GM21723 (cell line): ENCODE measurements around the gene SRPK2.
"Not testable (repeated sequence)": the region's sequence is repeated elsewhere in the genome, so short reads cannot be mapped to it uniquely, and the experiment has no call there.

ENCODE experiments used
- ATAC-seq: cut with Tn5 transposase; IDR thresholded peaks from one replicate; pipeline ENCODE4 v1.9.1; 2021; ENCODE audit warnings: mild to moderate bottlenecking, moderate library complexity; ENCODE audit not compliant: unreplicated experiment

Gene SRPK2

DNA sequence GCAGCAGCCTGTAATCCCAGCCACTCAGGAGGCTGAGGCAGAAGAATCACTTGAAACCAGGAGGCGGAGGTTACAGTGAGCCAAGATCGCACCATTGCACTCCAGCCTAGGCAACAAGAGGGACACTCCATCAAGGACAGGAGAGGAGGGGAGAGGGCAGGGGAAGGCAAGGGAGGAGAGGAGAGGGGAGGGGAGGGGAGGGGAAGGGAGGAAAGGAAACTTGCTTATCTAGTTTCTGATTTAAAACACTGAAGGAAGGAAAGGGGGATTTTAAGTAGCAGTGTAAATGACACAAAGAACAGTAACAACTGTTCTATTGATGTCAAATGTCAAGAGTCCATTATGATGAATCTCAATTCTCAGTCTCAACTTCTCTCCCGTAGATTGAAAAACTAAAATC is 43.7 kb downstream of the SRPK2 start:
- ATAC-seq: no peak

DNA sequence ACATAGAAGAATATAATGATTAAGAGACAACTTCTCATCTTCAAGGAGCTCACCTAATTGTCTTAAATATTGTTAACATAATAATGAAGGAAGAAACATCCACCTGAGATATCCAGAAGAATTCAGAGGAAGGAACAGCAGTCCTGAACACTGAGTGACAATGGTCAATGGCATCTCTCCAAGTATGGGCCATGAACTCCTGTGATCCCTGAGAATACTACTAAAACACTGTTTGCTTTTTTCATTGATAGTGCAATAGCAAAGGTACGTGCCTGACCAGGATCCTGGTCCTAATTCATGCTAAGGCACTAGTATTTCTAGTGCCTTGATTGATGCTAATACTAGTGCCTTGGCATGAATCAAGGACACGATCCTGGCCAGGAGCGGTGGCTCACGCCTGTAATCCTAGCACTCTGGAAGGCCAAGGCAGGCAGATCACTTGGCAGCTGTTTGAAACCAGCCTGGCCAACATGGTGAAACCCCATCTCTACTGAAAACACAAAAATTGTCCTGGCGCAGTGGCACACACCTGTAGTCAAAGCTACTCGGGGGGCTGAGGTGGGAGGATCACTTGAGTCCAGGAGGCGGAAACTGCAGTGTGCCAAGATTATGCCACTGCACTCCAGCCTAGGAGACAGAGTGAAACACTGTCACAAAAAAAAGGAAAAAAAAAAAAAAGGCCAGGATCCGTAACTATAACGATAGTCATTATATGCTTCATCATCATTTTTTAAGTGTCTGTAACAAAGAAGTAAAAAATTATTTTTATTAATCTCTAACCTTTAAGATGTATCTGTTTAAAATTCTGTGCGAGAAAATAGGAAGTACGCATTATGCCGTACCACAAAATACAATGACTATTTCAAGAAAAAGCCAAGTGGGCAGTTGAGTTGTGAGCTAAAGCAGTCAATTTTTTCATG is 49.1 kb downstream of the SRPK2 start:
- ATAC-seq: no peak

DNA sequence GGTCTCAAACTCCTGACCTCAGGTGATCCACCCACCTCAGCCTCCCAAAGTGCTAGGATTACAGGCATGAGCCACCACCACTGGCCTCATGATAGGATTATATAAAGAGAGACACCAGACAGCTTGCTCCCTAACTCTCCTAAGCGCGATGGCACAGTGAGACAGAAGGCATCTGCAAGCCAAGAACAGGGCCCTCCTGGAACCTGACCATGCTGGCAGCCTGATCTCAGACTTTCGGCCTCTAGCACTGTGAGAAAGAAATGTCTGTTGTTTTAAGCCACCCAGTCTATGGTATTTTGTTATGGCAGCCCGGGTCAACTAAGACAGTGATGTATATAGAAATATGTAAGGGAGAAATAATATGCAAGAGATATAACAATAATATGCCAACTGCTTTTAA is 51.2 kb downstream of the SRPK2 start:
- ATAC-seq: no peak

DNA sequence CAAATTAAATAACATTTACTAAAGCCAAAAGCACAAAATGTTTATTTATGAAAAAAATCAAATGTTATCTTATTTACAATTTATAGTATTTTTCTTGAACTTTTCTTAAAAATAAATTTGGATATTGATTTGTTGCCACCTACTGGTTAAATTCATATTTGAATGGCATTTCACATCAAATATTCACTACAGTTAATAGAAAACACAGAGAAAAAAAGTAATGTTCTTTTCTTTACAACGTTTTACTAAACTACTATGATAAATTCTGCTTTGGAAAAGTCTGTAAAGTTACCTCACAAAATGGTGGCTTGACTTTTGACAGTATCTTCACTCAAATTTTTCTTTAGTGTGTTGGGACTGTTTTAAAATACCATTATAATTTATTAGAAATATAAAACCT is 52.7 kb downstream of the SRPK2 start:
- no peak for ATAC-seq

DNA sequence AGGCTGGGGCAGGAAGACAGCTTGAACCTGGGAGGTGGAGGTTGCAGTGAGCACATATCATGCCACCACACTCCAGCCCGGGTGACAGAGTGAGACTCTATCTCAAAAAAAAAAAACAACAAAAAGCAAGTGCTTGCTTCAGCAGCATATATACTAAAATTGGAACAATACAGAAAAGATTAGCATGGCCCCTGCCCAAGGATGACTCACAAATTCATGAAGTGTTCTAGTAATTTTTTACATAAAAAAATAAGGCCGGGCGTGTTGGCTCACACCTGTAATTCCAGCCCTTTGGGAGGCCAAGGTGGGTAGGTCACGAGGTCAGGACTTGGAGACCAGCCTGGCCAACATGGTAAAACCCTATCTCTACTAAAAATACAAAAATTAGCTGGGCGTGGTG is 56.1 kb downstream of the SRPK2 start:
- not testable (repeated sequence) for ATAC-seq

DNA sequence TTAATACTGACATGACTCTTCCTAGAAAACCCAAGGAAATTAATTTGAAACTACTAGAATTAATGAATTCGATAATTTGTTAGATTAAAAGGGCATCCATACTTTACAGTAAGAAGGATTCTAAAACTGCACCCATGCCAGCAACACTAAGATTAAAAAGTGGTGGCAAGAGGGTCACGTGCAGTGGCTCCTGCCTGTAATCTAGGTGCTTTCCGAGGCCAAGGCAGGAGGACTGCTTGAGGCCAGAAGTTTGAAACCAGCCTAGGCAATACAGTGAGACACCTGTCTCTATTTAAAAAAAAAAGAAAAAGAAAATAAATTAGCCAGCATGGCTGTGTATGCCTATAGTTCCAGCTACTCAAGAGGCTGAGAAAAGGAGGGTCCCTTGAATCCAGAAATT is 58.2 kb downstream of the SRPK2 start:
- ATAC-seq: no peak

DNA sequence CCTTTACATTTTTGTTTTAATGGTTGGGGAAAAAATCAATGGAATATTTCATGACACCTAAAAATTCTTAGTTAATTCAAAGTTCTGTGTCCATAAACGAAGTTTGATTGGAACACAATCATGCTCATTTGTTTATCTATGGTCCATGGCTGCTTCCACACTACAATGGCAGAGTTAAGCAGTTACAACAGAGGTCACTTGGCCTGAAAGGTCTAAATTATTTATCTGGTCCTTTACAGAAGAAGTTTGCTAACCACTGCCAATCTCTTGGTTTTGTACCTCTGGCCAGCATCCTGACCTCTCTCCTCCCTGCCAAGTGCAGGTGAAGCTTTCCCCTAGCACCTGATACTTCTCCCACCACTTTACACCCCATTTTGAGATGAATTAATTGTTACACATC is 61.5 kb downstream of the SRPK2 start:
- no peak for ATAC-seq

DNA sequence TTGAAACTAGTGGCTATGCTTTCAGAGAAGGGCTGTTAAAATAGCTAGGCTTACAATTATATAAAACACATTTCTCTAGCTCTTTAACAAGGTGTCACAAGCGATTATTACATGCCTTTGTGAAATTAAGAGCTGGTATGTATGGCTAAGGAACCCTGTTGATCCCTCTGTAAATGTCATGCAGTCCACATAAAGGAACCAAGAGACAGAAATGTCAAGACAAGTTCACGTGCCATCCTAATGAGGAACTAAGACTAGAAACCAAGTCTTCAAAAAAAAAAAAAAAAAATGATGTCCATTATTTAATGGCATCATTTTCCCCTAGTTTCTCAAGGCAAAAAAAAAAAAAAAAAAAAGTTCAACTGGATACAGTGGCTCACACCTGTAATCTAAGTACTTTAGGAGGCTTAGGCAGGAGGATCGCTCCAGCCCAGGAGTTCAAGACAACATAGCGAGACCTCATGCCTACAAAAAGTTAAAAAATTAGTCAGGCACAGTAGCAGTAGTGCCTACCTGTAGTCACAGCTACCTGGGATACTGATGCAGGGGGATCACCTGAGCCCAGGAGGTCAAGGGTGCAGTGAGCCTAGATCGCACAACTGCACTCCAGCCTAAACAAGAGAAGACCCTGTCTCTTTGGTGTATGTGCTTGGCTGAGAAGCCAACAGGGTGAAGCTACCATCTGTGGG is 63.4 kb downstream of the SRPK2 start:
- peak; percentile 85 for ATAC-seq

DNA sequence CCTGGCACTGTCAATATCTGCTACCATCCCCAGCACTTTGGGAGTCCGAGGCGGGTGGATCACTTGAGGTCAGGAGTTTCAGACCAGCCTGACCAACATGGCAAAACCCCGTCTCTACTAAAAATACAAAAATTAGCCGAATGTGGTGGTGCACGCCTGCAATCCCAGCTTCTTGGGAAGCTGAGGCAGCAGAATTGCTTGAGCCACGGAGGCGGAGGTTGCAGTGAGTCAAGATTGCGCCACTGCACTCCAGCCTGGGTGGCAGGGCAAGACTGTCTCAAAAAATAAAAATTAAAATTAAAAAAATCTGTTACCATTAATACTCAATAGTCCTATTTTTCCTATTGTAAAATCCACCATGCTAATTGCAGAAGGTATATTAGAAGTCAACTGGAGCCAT is 64.1 kb downstream of the SRPK2 start:
- ATAC-seq: not testable (repeated sequence)

DNA sequence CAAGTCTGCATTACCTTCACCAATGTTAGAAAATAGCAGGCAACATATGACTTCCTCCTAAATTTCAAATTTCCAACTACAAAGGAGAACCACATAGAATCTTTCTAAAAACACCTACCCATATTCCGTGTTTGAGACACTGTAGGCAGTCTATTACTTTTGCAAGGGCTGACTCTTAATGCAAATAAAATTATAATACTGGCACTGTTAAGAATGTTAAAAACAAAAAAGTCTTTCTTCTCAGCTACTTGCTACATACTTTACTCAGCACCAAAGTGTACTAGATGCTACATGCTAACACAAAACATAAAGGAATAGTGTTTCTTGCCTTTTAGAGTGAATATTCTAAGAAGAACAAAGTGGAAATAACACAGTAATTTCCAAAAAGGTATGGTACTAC is 65.4 kb downstream of the SRPK2 start:
- ATAC-seq: no peak

DNA sequence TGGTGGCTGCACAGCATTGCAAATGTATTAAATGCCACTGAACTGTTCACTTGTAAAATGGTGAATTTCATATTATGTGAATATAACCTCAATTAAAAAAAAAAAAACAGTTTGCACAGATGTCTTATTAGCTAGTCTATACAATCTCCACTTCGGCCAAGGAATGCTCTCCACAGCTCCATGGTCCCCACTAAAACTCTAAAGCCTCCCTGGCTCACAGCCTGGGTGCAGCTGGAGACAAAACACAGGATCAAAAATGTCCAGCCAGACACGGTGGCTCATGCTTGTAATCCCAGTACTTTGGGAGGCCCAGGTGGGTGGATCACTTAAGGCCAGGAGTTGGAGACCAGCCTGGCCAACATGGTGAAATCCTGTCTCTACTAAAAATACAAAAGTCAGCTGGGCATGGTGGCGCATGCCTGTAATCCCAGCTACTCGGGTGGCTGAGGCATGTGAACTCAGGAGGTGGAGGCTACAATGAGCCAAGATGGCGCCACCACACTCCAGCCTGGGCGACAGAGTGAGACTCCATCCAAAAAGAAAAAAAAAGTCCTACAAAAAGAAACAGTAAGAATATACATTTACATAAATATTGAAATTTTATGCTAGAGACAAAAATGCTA is 66.0 kb downstream of the SRPK2 start:
- ATAC-seq: no peak

DNA sequence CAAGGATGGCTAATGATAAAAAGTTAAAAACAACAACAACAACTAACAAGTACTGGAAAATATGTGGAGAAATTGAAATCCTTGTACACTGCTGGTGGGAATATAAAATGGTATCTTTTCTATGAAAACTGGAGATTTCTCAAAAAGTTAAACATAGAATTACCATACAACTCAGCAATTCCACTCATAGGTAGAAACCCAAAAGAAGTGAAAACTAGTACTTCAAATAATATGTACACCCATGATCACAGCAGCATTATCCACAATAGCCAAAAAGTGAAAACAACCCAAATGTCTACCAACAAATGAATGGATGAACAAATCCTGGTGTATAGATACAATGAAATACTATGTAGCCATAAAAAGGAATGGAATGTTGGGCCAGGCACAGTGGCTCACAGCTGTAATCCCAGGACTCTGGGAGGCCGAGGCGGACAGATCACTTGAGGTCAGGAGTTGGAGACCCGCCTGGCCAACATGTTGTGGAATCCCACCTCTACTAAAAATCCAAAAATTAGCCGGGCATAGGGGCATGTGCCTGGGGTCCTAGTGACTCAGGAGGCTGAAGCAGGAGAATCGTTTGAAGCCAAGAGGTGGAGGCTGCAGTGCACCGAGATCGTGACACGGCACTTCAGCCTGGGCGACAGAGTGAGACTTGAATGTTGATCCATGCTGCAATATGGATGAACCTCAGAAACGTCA is 66.8 kb downstream of the SRPK2 start:
- no peak for ATAC-seq

DNA sequence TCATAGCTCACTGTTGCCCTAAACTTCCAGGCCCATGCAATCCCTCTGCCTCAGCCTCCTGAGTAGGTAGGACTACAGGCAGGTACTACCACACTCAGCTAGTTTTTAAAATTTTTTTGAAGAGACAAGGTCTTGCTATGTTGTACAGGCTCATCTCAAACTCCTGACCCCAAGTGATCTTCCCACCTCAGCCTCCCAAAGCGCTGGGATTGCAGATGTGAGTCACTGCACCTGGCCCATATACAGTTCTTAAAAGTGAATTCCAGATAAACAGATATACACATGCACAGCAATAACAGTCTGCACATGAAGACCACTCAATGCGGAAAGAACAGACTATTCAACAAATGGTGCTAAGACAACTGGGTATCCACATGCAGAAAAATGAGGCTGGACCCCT is 67.8 kb downstream of the SRPK2 start:
- no peak for ATAC-seq

DNA sequence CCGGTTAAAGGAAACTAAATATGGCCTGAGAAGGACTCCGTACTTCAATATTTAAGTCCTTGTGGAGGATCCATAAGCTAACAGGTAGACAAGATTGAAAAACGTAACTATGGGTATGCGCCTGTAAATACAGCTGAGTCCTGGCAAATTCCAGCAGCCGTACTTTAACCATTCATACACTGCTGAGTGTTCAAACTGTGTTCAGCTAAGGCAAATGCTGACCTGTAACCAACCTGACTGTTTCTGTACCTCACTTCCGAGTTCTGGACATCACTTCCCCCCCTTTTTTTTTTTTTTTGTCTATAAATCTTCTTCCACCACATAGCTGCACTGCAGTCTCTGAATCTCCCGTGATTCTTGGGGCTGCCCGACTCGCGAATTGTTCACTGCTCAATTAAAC is 69.1 kb downstream of the SRPK2 start:
- no peak for ATAC-seq

DNA sequence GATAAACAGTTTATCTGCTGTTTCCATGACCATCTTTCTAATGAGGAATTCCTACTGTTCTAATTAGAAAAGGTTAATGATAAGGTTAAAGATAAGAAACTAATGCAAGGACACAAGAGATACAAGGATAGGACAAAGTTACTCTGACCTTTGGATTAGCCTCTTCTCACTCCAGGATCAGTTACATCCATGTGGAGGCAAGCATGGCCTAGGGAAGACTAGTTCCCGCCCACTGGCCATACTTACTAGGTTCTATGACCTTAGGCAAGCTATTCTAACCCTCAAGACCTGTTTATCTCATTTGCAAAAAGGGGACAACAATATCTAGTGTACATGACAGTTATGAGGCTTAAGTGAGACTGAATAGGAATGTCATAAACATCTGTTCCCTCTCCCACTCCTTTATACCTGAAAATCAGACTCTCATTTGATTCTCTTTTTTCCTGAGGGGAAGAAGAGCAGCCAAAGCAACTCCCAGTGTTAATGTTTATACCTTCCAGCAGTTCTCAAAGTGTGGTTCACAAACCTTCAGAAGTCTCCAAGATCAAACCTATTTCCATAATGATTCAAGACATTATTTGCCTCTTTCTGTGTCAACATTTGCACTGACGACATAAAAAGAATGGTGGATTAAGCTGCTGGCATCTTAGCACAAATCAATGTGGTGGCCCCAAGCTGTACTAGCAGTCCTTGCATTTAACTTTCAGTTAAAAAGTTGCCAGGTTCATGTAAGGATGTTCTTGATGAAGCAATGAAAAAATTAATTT is 72.0 kb downstream of the SRPK2 start:
- no peak for ATAC-seq

DNA sequence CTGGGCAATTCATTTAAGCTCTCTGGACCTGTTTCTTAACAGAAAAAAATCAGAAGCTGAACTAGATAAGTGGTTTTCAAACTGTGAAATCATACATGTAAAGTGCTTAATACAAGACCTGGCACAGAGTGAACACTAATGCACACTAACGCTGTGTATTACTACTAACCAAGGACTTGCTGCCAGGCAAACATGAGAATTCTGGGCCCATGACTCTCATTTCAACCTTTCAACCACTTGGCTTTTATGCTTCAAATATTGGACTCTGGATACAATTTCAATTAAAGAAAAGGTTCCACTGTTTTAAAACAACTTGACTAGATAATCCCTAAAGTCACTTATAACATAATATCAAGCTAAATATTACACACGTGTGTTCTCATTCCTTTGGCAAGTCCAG is 73.4 kb downstream of the SRPK2 start:
- no peak for ATAC-seq

DNA sequence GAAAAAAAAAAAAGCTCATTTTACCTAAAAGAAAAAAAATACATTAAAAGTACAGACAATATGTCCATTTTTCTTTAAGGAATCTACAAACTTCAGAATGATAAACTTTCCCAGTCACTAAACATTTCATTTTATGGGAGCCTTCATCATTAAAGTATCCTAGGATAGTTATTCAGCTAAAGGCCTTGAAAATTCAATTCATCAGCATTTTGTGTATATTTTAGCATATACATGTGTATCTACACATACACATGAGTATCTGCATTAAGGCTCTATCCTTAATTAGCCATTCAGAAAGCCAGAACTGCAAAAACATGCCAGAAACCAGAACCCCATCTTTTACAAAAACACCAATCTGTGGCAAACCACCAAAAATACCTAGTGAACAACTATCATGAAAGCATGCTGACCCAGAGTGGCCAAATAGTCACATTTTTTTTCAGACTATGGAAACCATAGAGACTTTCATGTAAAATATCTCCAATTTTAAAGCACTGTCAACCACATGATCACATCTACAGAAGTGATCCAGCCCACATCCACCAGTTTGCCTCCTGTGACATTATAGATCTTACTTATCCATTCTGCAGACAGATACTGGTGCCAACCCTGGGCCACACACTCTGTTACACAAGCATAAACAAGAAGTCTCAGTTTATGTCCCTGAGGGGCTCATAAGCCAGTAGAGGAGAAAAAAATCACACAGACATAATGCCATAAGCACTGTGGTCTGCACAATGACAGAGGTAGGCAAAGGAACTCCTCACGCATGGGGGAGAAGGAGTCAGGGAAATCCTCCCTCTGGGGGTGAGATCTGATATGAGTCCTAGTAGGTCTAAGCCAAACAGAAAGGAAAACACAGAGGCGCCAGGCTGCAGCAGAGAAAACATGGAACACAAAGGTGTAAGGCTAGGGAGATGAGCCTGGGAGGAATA is 79.2 kb downstream of the SRPK2 start:
- ATAC-seq: no peak

DNA sequence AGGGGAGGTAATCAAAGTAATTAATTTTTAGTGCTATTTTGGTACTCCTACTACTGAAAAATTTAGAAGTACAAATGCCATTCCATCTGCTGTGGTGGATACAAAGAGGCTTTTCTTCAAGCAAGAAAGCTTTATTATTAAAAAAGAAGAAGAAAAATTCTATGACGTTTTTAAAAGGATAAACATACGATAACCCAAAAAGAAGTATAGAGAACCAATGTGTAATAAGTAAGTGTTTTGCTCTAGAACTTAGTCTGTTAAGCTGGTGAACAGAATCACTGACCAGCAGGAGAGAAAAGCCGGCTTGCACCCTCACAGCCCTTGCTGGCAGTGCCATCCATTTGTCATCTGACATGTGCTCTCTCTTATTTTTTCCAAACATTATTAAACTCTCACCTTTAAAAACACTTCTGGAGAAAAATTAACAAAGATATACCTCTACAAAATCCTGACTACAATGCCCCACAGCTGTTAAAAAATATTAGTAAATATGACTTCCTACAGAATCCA is 81.5 kb downstream of the SRPK2 start:
- ATAC-seq: no peak

DNA sequence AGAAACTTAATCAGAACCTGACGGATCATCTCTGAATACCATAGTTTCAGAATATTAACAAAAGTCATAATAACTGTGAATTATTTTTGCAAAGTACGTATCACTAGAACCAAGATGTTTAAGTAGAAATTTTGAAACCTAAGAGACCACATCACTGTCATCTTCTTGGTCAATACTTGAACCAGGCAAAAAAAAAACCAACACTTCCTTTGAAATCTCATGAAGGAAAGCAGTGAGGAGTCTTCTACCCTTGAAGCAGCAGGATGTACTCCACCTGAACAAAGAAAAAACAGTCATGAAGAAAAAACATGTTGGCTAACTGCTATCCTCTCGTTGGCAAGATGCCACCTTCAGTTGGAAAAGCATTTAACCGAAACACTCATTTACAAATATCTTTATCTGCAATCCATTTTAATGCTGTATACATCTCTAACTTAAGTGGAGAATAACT is 82.4 kb downstream of the SRPK2 start:
- ATAC-seq: no peak
